DND-41 (cell line): Measurements from ENCODE around the gene GJB6.
A peak's percentile ranks its signal among the peaks of the same experiment; 100 is the strongest.

Source experiments
- ATAC-seq: fragments of 200-7000 bp; cut with Tn5 transposase; 3 replicates; pipeline ENCODE4 v1.9.1; 2021; ENCODE audit warnings: low read depth; ENCODE audit not compliant: insufficient read depth
- DNase-seq: peaks from one replicate; pipeline ENCODE4 v3.0.0-alpha.2; 2020
- H2AFZ ChIP-seq: 2 replicates; pipeline ENCODE4 v1.6.0; 2012; ENCODE audit warnings: low read depth, low read length
- H3K27ac ChIP-seq: 2 replicates; pipeline ENCODE4 v1.5.1; 2012; ENCODE audit warnings: low read length, inconsistent platforms
- H3K27me3 ChIP-seq: fragments of 200-600 bp; sonication (generic); 2 replicates; pipeline ENCODE4 v1.6.0; 2012; ENCODE audit warnings: low read length, mild to moderate bottlenecking, inconsistent platforms; ENCODE audit not compliant: insufficient read depth, poor library complexity
- H3K36me3 ChIP-seq: 2 replicates; pipeline ENCODE4 v1.5.1; 2012; ENCODE audit warnings: low read length, inconsistent platforms; ENCODE audit not compliant: insufficient read depth
- H3K4me1 ChIP-seq: 2 replicates; pipeline ENCODE4 v1.5.1; 2012; ENCODE audit warnings: mild to moderate bottlenecking, low read length; ENCODE audit not compliant: insufficient read depth
- H3K4me2 ChIP-seq: 2 replicates; pipeline ENCODE4 v1.6.0; 2012; ENCODE audit warnings: mild to moderate bottlenecking, moderate library complexity, low read length, inconsistent platforms; ENCODE audit not compliant: insufficient read depth
- H3K4me3 ChIP-seq, 2 experiments: fragments of 200-600 bp in 1 of 2; shearing (Covaris generic) in 1 of 2; 2 replicates each; pipeline ENCODE4 v1.5.1; 2012 to 2016; ENCODE audit warnings: inconsistent platforms in 2 of 2, low read length in 2 of 2, mild to moderate bottlenecking in 2 of 2, low read depth in 1 of 2, moderate library complexity in 1 of 2
- H3K79me2 ChIP-seq: 2 replicates; pipeline ENCODE4 v1.6.0; 2012; ENCODE audit warnings: low read length, inconsistent platforms; ENCODE audit not compliant: insufficient read depth
- H3K9ac ChIP-seq: 2 replicates; pipeline ENCODE4 v1.6.0; 2012; ENCODE audit warnings: low read depth, mild to moderate bottlenecking, inconsistent platforms, low read length, moderate library complexity
- H3K9me3 ChIP-seq: 2 replicates; pipeline ENCODE4 v1.5.1; 2012; ENCODE audit warnings: low read length, moderate library complexity, mild to moderate bottlenecking, inconsistent platforms; ENCODE audit not compliant: insufficient read depth, severe bottlenecking
- H4K20me1 ChIP-seq: 2 replicates; pipeline ENCODE4 v1.6.0; 2012; ENCODE audit warnings: low read length; ENCODE audit not compliant: insufficient read depth
- EZH2 ChIP-seq: IDR thresholded peaks from 3 replicates; pipeline ENCODE4 v1.6.1; 2012; ENCODE audit warnings: borderline replicate concordance, low read depth, mild to moderate bottlenecking, moderate library complexity, low read length, inconsistent platforms; ENCODE audit not compliant: severe bottlenecking
- TF ChIP-seq, protein P1 (sequence below): IDR thresholded peaks from 2 replicates; pipeline ENCODE4 v1.5.1; 2012; ENCODE audit warnings: borderline replicate concordance, low read length, moderate library complexity, mild to moderate bottlenecking; ENCODE audit not compliant: poor library complexity, severe bottlenecking; ENCODE audit errors: extremely low read depth

The GJB6 gene

DNA sequence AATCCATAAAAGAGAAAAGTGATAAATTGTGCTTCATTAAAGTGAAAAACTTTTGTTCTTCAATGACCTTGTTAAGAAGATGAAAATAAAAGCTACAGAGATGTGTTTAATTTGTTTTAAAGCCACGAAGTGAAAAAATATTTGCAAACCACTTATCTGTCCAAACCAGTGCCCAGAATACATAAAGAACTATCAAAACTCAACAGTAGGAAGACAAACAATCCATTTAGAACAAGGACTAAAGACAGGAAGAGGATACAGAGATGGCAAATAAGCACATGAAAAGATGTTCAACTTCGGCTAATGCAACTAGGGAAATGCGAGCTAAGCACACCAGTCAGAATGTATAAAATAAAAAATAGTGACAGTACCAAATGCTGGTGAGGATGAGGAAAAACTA is 15.0 kb downstream of the GJB6 start:
- Histone ChIP-seq H3K79me2 (no peaks in the 10 kb centered on the region), H4K20me1 (no peaks in the 10 kb centered on the region), H3K36me3 (no peaks in the 10 kb centered on the region), H3K4me2 (no peak overlapping the region), H2AFZ (no peak overlapping the region), H3K27ac (no peak overlapping the region), H3K4me3 (no peak overlapping the region), H3K4me1 (0 out of 2 replicates have a peak, but pooled peaks cover 5% of the 10 kb centered on the region), H3K27me3 (peaks cover 9% of the 10 kb centered on the region), H3K9ac (no peak overlapping the region), H3K9me3 (no peaks in the 10 kb centered on the region)
- ATAC-seq, result no peak
- no peak for DNase-seq
- no peak for TF ChIP-seq EZH2
- TF ChIP-seq, protein P1, sequence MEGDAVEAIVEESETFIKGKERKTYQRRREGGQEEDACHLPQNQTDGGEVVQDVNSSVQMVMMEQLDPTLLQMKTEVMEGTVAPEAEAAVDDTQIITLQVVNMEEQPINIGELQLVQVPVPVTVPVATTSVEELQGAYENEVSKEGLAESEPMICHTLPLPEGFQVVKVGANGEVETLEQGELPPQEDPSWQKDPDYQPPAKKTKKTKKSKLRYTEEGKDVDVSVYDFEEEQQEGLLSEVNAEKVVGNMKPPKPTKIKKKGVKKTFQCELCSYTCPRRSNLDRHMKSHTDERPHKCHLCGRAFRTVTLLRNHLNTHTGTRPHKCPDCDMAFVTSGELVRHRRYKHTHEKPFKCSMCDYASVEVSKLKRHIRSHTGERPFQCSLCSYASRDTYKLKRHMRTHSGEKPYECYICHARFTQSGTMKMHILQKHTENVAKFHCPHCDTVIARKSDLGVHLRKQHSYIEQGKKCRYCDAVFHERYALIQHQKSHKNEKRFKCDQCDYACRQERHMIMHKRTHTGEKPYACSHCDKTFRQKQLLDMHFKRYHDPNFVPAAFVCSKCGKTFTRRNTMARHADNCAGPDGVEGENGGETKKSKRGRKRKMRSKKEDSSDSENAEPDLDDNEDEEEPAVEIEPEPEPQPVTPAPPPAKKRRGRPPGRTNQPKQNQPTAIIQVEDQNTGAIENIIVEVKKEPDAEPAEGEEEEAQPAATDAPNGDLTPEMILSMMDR, result no peak

DNA sequence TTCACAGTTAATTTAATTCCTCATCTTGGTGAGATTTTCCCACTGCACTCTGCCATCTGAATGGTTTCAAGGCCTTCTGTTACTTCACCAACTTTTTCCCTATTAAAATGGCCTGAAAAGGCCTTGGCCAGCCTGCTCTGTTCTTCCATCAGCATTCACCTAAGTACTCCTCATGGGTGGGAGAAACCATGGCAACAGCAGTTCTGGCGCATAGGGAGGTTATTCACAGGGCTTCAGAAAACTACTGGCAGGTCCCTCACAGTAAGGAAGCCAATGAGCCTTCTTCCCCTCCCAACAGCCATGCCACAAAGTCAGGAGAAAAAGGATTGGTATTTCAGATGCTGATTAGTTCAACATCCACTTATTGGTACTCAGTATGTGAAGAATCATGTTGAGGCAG is 22.2 kb downstream of the GJB6 start:
- Histone ChIP-seq H3K4me3 (no peak overlapping the region), H3K36me3 (no peaks in the 10 kb centered on the region), H2AFZ (no peak overlapping the region), H3K27ac (no peak overlapping the region), H3K79me2 (no peaks in the 10 kb centered on the region), H3K27me3 (no peaks in the 10 kb centered on the region), H3K9ac (no peak overlapping the region), H3K9me3 (no peaks in the 10 kb centered on the region), H3K4me1 (0 out of 2 replicates have a peak, but pooled peaks cover 2% of the 10 kb centered on the region), H4K20me1 (no peaks in the 10 kb centered on the region), H3K4me2 (no peak overlapping the region)
- ATAC-seq (no peak), DNase-seq (no peak)
- TF ChIP-seq, protein P1, result no peak
- TF ChIP-seq EZH2, result no peak

- no peak overlapping the region for H3K9ac ChIP-seq
- DNase-seq (peak; percentile 46), ATAC-seq (peak; percentile 82)
- H3K36me3 ChIP-seq, result no peaks in the 10 kb centered on the region
- no peak overlapping the region for H3K27ac ChIP-seq
- no peaks in the 10 kb centered on the region for H3K9me3 ChIP-seq
- H3K79me2 ChIP-seq, result no peaks in the 10 kb centered on the region
- no peak overlapping the region for H3K4me2 ChIP-seq
- no peak overlapping the region for H2AFZ ChIP-seq
- H3K4me3 ChIP-seq, result no peak overlapping the region
- no peak for TF ChIP-seq EZH2
- TF ChIP-seq, protein P1, result no peak
- 0 out of 2 replicates have a peak, but pooled peaks cover 2% of the 10 kb centered on the region for H3K4me1 ChIP-seq
- no peaks in the 10 kb centered on the region for H3K27me3 ChIP-seq
- H4K20me1 ChIP-seq, result no peaks in the 10 kb centered on the region
Measured at GRCh38 chr13:20206698-20207235, 25.4 kb downstream of the GJB6 start.
